Heart left ventricle (tissue), 13 donors: ENCODE measurements around the gene WDR36.

ENCODE experiments used
- CTCF ChIP-seq, 12 donors: fragments of 200-600 bp; sonication (generic) in 4 of 12; IDR thresholded peaks; one replicate each; pipeline versions ENCODE4 v1.5.0 to v1.8.0; 2018 to 2022; ENCODE audit warnings: antibody characterized with exemption in 12 of 12, mild to moderate bottlenecking in 5 of 12
- POLR2A ChIP-seq, 2 donors: fragments of 450-650 bp; IDR thresholded peaks; one replicate each; pipeline ENCODE4 v1.6.1; 2017; ENCODE audit warnings: antibody characterized with exemption in 2 of 2, mild to moderate bottlenecking in 2 of 2, moderate library complexity in 2 of 2
- donor health status: ischemic (EF 13 %, LVEDD 7.1; RV severe dilation, severe dysfunction).
- donor health status: DM: no; HTN: yes; CAD: no.
- donor health status: DM: no; HTN: no; CAD: no.
- donor health status: ischemic (EF 25% LVEDD 6.9; RV normal size, moderate dysfunction).
- donor health status: ischemic (EF 25% LVEDD 5.7; RV mildly dilated, moderate dysfunction).
- donor health status: ischemic (EF 35%, LVEDD 5.7; RV mildly dilated, moderate dysfunction).
- donor health status: nonischemic (EF 11% LVEDD 7.7; RV severe dilation, severe dysfunction).
- donor health status: DM: yes; HTN: yes; CAD: no.
- donor health status: PGD.
- donor health status: ischemic (EF 29% LVEDD 5.4; RV normal size, mild dysfunction).
- donor health status: nonischemic (EF 23%, LVEDD 6.1; RV moderate dilation, normal function).

GRCh38 chr5:111134087-111134486, 41.9 kb downstream of the WDR36 start:
- TF ChIP-seq CTCF (IDR thresholded peaks at IDR 0.05) (no peak), POLR2A (IDR thresholded peaks at IDR 0.05) (no peak)
